Smooth muscle cell of the brain vasculature (primary cell): Measurements from ENCODE around the gene EME2.
A peak's percentile ranks its signal among the peaks of the same experiment; 100 is the strongest.

Source experiments
- DNase-seq: peaks from one replicate; pipeline ENCODE4 v3.0.0-alpha.2; 2012; ENCODE audit warnings: low read depth, low spot score

Gene EME2

DNA sequence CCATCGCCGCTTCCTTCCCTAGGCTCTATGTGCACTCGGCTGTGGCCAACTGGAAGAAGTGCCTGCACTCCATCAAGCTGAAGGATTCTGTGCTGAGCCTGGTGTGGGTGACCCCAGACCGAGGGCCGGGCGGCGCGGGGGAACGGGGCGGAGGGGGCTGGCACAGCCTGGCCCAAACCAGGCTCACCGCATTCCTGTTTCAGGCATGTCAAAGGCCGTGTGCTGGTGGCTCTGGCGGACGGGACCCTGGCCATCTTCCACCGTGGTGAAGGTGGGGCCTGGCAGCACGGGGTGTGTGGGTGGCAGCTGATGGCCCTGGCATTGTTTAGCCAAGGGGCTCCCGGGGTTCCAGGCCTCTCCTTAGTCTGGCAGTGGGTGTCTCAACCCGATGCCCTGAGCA lies 5.9 kb upstream of the EME2 start:
- DNase-seq: no peak

DNA sequence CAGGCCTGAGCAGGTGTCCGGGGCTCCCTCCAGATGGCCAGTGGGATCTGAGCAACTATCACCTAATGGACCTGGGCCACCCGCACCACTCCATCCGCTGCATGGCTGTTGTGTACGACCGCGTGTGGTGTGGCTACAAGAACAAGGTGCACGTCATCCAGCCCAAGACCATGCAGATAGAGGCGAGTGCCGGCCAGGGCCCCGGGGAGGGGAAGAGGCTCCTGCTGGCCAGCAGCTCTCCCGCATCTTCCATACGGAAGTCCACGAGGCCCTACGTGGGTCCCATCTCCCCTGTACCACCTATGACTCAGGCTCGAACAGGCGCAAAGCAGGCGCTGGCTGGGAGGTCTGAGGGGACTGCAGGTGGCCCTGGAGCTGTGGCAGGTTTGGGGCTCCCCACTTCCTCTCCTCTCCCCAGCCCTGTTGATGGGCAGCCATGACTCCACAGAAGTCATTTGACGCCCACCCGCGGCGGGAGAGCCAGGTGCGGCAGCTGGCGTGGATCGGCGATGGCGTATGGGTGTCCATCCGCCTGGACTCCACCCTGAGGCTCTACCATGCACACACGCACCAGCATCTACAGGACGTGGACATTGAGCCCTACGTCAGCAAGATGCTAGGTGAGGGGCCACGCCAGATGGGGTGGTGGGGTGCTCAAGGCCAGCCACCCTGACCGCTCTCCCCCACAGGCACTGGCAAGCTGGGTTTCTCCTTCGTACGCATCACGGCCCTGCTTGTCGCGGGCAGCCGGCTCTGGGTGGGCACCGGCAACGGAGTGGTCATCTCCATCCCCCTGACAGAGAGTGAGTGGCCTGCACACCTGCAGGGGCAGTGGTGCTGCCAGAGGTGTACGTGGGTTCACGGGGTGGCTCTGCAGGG lies 5.3 kb upstream of the EME2 start:
- DNase-seq: no peak

DNA sequence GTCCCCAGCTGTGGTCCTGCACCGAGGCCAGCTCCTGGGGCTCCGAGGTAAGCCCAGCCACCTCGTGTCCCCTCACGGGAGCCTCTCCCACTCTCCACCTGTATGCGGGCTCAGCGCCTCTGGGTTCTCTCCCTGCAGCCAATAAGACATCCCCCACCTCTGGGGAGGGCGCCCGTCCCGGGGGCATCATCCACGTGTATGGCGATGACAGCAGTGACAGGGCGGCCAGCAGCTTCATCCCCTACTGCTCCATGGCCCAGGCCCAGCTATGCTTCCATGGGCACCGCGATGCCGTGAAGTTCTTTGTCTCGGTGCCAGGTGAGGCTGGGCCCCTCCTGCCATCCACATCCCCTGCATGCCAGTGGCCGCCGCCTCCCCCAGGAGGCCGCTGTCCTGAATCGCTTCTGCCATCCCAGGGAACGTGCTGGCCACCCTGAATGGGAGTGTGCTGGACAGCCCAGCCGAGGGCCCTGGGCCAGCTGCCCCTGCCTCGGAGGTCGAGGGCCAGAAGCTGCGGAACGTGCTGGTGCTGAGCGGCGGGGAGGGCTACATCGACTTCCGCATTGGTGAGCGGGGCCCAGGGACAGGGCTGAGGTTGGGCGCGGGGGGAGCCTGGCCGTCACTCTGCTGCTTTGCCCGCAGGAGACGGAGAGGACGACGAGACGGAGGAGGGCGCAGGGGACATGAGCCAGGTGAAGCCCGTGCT lies 4.4 kb upstream of the EME2 start:
- DNase-seq: no peak

DNA sequence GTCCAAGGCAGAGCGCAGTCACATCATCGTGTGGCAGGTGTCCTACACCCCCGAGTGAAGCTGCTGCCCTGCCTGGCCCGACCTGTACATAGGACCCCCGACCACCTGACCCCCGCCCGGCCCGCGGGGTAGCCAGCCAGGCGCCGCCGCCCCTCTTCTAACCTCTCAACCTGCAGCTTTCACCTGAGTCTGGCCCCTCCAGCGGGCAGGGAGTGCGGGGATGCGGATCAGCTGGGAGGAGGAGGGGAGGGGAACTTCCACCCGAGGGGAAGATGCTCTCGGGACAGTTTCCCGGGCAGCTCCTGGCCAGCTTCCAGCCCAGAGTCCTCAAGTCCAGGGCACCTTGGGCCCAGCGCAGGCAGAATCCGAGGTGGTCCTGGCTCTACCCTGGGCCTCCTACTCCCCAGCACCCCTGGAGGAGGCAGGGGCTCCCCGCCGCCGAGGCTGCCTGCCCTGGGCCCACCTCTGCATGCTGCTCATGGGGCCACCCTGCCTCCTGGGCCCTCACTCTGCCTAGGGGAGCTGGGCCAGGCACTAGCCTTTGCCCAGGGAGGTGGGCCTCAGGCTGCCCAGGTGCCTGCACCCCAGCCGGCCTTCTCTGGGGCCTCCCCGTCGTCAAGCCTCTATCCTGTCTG lies 3.7 kb upstream of the EME2 start:
- DNase-seq: no peak

DNA sequence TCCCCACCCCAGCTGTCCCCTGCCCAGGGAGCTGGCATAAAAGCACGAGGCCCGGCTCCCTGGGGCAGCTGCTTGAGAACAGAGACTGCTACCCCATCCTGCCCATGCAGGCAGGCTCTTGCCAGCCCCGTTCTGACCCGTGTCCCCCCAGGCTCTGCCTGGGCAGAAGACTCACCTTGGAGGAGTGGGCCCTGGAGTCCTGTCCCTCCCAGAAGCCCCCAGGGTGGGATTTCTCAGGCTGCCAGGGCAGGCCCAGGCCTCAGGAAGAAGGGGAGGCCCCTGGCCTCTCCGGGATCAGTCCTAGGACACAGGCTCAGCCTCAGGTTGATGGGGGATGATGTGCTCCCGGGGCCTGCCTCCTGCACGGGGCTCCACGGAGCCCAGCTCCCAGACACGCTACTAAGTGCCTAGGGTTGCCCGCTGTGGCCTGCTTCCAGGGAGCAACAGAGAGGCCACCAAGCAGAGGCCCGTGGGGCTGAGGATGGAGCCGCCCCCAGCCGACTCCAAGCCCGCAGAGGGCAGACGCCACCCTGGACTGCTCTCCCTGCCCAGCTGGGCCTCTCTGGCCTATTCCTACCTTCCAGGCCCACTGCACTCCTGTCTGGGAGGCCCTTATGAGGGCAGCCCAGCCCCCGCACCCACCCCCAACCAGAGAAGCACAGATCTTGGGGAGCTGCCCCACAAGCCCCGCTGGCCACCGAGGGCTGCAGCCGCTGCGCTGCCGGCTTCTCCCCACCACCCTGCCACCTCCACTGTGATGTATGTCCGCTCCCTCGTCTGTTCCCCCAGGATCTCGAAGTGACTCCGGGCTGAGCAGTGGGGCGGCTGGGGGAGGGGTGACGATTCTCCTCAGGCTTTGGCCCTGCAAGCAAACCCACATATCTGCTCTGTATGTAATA lies 3.0 kb upstream of the EME2 start:
- DNase-seq: no peak

DNA sequence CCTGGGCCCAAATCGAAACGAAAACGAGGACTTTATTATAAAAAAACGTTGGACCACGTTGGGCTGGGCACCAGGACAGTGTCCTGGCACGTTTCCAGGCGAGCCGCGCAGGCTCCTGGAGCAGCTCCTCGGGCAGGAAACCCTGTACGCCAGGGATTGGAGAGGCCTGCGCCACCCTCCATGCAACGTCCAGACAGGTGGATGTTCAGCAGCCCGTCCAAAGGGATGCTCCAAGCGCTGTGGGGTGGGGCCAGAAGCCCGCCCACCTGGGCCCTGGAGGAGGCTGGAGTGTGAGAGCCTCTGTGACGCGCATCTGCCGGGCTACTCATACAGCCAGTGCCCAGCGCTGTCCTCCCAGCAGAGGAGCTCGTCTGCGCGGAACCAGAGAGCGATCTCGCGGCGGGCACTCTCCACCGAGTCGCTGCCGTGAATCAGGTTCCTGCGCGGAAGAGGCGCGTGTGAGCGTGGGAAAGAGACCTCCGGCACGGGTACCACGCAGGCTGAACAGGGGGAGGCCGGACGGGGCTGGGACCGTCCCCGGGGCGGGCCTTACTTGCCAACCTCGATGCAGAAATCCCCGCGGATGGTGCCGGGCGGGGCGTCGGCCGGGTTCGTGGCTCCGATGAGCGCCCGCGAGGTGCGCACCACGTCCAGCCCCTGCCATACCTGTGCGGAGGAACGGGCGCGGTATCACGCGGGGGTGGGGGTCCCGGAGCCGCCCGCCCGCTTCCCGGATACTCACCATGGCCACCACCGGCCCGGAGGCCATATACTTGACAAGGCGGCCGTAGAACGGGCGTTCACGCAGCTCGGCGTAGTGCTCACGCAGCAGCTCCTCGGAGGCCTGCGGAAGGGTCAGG lies 2.1 kb upstream of the EME2 start:
- no peak for DNase-seq

DNA sequence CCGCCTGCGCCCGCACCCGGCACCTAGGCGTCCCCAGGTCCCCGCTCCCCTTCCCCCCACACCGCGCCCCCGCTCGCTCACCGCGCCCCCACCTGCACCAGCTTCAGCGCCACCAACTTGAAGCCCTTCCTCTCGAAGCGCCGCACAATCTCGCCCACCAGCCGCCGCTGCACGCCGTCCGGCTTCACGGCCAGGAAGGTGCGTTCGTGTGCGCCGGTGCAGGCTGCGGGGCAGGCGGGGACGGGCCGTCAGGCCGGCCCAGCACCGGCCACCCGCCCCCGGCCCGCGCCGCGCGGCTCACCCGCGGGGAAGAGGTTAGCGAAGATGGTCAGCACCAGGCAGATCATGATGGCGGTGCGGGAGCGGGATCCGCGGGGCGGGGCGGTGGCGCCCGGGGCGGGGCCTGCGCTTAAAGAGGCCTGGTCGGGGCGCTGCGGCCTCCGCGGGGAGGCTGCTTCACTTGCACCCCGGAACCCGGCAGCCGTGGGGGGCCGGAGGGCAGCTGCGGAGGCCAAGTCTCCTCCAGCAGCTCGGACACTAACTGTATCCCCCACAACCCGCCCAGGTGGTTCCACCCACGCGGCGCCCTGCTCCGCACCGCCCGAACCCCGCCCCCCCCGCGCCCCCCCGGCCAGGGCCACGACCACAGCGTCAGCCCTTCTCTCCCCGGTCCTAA lies 1.3 kb upstream of the EME2 start, which contains the start of gene NME3:
Gene NME3 (minus strand): TSS at position 356 of the 676 bp plus-strand sequence. CDS start 9 bp downstream, at position 347.
- no peak for DNase-seq

DNA sequence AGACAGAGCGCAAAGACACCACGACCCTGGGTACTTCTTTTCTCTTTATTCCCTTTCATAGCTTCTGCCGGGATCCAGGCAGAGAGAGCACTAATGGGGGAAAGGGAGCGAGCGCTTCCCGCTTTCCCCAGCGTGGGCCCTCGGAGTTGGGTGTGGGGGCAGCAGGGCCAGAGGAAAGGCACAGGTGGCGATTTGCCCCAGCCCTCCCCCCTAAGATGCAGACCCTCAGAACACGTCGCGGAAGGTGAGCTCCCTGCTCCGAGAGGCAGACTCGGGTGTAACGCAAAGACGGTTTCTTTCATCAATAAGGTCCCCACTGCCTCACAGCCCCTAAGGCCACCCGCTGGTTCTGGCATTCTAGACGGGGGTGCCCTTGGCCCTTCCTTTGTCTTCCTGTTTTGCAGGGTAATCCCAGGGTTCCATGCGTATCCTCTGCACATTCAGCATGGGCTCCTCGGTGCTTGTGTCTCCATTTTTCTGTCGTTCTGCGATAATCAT lies 697 bp upstream of the EME2 start:
- no peak for DNase-seq

DNA sequence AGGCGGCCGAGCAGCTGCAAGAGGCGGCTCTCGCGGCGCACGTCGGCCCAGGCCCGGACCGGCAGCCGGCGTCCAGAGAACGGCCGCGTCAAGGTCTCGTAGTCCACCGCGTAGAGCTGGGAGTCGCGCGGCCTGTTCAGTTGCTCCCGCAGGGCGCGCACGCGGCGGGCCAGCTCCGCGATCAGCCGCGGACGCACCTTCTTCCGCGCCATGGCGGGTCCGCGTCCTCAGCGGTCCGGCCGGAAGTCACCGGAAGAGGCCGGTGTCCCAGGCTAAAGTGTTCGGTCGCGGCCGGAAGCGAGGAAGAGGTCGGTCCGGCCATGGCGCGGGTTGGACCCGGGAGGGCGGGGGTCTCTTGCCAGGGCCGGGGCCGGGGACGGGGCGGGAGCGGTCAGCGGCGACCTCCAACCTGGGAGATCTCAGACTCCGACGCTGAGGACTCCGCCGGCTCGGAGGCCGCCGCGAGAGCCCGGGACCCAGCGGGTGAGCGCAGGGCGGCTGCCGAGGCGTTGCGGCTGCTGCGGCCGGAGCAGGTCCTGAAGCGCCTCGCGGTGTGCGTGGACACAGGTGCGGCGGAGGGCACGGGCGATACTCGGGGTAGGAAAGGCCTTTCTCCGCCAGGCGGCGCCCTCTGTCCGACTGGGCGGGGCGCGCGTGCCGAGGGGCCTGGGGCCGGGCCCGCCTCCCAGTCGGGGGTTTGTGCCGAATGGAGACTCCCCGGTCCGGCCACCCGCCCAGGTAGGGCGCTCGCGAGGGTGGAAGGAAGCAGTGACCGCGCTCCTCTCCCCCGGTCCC lies 495 bp downstream of the EME2 start, which contains the start of gene MRPS34:
Gene MRPS34 (minus strand): TSS at position 227 of the 795 bp plus-strand sequence. CDS start 15 bp downstream, at position 212.
- peak; percentile 52 for DNase-seq

DNA sequence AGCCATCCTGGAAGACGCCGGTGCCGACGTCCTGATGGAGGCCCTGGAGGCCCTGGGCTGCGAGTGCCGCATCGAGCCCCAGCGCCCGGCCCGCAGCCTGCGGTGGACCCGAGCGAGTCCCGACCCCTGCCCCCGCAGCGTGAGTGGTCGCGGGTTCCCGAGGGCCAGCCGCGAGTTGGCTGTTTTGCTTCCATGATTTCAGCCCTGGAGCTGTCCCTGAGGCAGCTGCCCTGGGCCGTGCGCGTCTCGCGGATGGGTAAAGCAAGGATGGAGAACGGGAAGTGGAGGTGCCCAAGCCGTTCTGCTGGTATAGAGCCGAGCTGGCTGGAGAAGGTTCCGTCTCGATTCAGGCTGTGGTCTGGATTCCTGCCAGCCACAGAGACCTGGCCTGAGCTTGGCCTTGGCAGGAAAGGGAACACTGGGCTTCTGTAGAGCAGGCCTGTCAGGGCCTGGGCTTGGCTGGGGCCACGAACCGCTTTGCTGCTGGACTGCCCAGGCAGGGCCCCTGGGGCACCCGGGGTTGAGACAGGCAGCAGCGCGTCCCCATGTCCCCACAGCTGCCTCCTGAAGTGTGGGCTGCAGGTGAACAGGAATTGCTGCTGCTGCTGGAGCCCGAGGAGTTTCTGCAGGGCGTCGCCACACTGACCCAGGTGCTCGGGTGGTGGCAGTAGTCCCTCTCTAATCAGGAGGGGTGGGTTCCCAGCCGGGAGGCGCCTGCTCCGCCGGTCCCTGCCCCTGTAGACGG lies 1.3 kb downstream of the EME2 start:
- no peak for DNase-seq

DNA sequence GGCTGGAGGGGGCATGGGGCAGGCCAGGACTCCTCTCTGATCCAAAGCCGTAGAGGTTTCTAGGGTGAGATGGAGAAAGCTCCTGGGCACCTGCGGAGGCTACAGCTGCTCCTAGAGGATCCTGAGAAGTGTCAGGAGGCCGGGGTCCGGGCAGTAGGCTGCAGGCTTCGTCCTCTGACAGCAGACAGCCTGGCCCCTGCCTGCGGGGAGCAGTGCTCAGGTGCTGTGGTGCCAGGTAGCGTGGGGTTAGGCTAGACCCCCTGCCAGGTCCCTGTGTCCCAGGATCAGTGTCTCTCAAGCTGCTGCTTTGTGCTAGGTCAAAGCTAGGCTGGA lies 1.8 kb downstream of the EME2 start:
- no peak for DNase-seq

DNA sequence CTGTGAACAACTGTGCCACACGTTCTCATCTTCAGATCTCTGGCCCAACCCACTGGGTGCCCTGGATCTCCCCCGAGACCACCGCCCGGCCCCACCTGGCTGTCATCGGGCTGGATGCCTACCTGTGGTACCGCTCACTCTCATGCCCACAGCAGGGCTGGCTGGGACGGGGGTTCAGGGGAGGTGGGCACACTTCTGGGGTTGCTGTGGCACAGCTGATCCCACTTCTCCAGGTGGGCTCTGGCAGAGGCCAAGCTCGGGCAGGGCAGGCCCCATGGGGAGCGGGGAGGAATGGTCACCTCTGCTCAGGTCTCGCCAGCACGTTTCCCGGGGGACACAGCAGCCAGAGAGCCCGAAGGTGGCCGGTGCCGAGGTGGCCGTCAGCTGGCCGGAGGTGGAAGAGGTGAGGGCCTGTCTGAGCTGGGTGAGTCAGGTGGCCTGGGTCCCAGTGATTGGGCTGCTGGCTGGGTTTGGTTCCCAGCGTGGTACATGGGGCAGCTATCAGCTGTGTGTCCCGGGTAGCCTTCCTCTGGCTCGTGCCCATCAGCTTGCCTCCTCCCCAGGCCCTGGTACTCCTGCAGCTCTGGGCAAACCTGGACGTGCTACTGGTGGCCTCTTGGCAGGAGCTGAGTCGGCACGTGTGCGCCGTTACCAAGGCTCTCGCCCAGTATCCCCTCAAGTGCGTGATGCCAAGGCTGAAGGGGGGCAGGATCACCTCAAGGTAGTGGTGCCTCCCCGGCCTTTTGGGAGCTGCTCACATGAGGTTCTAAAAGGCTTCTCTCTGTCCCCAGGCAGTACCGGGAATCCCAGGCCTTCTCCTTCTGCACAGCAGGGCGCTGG lies 2.6 kb downstream of the EME2 start:
- DNase-seq: no peak

DNA sequence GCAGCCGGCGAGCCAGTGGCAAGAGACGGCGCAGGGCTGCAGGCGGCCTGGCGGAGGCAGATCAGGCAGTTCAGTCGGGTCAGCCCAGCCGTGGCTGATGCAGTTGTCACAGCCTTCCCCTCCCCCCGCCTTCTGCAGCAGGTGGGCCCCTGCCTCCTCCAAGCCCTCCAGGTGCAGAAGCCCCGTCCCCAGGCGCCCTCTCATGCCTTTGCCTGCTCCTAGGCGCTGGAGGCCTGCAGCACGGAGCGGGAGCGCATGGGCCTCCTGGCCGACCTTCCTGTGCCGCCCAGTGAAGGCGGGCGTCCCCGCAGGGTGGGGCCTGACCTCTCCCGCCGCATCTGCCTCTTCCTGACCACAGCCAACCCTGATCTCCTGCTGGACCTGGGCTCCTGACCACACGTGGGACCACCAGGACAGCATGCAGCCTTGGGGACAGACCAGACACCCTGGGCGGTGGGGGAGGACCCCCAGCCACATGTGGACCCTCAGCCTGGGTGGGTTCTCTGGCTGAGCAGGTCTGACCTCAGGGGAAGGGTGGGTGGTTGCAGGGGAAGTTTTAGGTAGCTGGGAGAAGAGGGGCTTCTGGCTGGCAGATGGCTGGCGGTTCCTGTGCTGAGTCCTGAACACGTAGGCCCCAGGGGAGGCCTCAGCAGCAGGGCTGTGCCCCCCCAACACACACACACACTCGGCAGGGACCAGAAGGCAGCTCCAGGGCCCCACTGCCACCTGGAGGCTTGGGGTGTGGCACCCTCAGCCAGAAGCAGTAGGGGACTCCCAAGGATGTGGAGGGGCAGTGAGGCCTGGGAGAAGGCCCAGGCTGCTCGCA lies 3.4 kb downstream of the EME2 start:
- no peak for DNase-seq

DNA sequence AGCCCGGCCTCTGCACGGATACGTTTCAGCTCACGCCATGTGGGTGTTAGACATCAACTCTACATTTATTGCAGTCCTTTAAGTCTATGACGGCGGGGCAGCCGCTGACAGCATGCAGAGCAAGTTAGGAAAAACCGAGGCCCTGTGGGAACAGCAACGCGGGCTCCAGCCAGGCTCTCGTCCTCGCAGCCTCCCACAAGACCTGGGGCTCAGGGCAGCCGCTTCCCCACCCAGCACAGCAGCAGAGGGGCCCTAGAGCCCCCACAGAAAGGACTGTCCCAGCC lies 4.0 kb downstream of the EME2 start:
- DNase-seq: no peak

DNA sequence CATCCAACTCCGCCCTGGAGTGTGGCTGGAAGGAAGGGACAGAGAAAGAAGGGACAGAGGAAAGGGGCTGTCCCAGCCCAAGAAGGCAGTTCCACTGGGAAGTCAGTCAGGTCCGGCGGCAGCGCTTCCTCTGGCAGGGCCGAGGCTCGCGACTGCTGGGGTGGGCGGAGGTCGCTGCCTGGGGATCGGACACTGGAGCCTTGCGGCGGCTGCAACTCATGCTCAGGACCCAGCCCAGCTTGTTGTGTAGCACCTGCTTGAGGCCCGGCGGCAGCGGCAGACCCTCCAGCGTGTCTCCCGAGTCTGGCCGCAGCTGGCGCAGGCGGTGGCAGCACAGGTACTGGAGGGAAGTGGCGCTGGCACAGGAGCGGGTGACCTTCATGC lies 4.4 kb downstream of the EME2 start:
- DNase-seq: no peak

DNA sequence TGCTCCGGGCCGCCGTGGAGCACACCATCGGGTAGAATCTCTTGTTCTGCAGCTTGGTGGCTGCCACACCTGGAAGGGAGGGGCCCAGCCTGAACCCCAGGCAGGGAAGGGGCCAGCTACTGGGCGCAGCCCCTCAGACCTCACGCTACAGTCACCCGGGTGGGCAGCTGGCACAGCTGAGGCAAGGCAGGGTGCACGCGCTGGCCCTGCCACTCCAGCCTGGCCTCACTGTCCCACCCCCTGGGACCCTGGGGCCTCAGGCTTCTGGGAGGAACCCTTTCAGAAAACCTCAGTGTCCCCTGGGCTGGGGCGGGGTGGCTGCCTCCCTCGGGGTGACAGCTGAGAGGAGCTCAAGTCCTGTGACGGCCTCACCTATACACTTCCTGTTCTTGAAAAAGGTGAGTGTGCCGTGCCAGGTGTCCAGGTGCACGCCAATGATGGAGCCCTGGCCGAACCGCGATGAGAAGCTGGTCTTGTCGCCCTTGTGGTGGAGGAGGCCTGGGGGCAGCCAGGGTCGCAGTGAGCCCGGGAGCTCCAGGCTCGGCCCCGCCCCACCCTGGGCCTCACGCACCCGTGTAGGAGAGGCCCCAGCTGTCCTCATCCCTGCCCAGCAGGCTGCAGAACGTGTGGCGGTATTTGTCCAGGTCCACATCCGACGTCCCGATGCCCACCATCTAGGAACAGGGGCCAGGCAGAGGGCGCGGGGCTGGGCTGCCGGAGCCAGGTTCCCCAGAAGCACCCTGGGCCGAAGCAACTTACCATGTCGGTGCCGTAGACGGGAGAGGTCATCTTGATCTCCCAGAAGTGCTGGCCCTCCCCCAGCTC lies 5.0 kb downstream of the EME2 start:
- DNase-seq: no peak
